GM23248 (cell line): ENCODE measurements around the gene ZNF462.
"Not testable (repeated sequence)": the region's sequence is repeated elsewhere in the genome, so short reads cannot be mapped to it uniquely, and the experiment has no call there.

Source experiments
- EZH2 ChIP-seq: fragments of 200-600 bp; sonication (generic); IDR thresholded peaks from 2 replicates; pipeline ENCODE4 v1.6.1; 2018; ENCODE audit warnings: antibody characterized with exemption, mild to moderate bottlenecking; ENCODE audit not compliant: insufficient read depth, poor library complexity, severe bottlenecking
- EZH2phosphoT487 ChIP-seq: fragments of 200-600 bp; sonication (generic); IDR thresholded peaks from 2 replicates; pipeline ENCODE4 v1.6.1; 2018; ENCODE audit warnings: antibody characterized with exemption, moderate library complexity, mild to moderate bottlenecking, low read depth; ENCODE audit not compliant: insufficient read depth

DNA sequence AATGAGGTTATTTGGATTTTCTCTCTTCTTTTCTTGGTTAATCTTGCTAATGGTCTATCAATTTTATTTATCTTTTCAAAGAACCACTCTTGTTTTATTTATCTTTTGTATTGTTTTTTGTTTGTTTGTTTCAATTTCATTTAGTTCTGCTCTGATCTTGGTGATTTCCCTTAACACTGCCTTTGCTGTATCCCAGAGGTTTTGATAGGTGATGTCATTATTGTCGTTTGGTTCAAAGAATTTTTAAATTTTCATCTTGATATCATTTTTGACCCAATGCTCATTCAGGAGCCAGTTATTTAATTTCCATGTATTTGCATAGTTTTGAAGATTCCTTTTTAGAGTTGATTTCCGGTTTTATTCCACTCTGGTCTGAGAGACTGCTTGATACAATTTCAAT is 126.9 kb downstream of the ZNF462 start:
- TF ChIP-seq EZH2phosphoT487, EZH2: not testable (repeated sequence)
